ENCODE data around the gene CAVIN3.
"Not testable (repeated sequence)": the region's sequence is repeated elsewhere in the genome, so short reads cannot be mapped to it uniquely, and the experiment has no call there.

CAVIN3 gene

GRCh38 chr11:6326303-6326702, 6.0 kb upstream of the CAVIN3 start:
- no peak for DNase-seq (ENCODE audit: low spot score)

GRCh38 chr11:6323291-6323905, 3.1 kb upstream of the CAVIN3 start:
- no peak for DNase-seq (ENCODE audit: low spot score)

GRCh38 chr11:6321961-6322362, 1.7 kb upstream of the CAVIN3 start:
- no peak for DNase-seq (ENCODE audit: low spot score)

GRCh38 chr11:6321356-6321755, 1.1 kb upstream of the CAVIN3 start:
- DNase-seq (ENCODE audit: low spot score): no peak

GRCh38 chr11:6319704-6320410, 444 bp downstream of the CAVIN3 start:
- DNase-seq (ENCODE audit: low spot score): no peak

- no peak for DNase-seq (ENCODE audit: low spot score)
These were observed 1.1 kb downstream of the CAVIN3 start for GRCh38 chr11:6319001-6319703.

GRCh38 chr11:6318204-6318603, 2.1 kb downstream of the CAVIN3 start:
- DNase-seq (ENCODE audit: low spot score): no peak

GRCh38 chr11:6315811-6316425, 4.4 kb downstream of the CAVIN3 start:
- peak; percentile 36 for DNase-seq (ENCODE audit: low spot score)

- no peak for DNase-seq (ENCODE audit: low spot score)
These were observed 8.2 kb downstream of the CAVIN3 start for GRCh38 chr11:6312106-6312505.

- DNase-seq (ENCODE audit: low spot score): no peak
These were observed 12.4 kb downstream of the CAVIN3 start for GRCh38 chr11:6307876-6308275.

- no peak for DNase-seq (ENCODE audit: low spot score)
These were observed 15.0 kb downstream of the CAVIN3 start for GRCh38 chr11:6305297-6305696.

GRCh38 chr11:6303661-6304060, 16.6 kb downstream of the CAVIN3 start:
- no peak for DNase-seq (ENCODE audit: low spot score)

- no peak for DNase-seq (ENCODE audit: low spot score)
These were observed 19.2 kb downstream of the CAVIN3 start for GRCh38 chr11:6301096-6301495.

- no peak for DNase-seq (ENCODE audit: low spot score)
These were observed 20.0 kb downstream of the CAVIN3 start for GRCh38 chr11:6300325-6300724.

- DNase-seq (ENCODE audit: low spot score): no peak
These were observed 21.7 kb downstream of the CAVIN3 start for GRCh38 chr11:6298605-6299004.

GRCh38 chr11:6297831-6298230, 22.5 kb downstream of the CAVIN3 start:
- no peak for DNase-seq (ENCODE audit: low spot score)

- DNase-seq (ENCODE audit: low spot score): no peak
These were observed 35.3 kb downstream of the CAVIN3 start for GRCh38 chr11:6285019-6285418.

- DNase-seq (ENCODE audit: low spot score): no peak
These were observed 36.1 kb downstream of the CAVIN3 start for GRCh38 chr11:6284250-6284649.

GRCh38 chr11:6283453-6284023, 36.8 kb downstream of the CAVIN3 start:
- DNase-seq (ENCODE audit: low spot score): no peak

- not testable (repeated sequence) for DNase-seq (ENCODE audit: low spot score)
These were observed 39.5 kb downstream of the CAVIN3 start for GRCh38 chr11:6280809-6281208.

- no peak for DNase-seq (ENCODE audit: low spot score)
These were observed 47.1 kb downstream of the CAVIN3 start for GRCh38 chr11:6273188-6273587.

- DNase-seq (ENCODE audit: low spot score): no peak
These were observed 48.7 kb downstream of the CAVIN3 start for GRCh38 chr11:6271598-6271997.
